Hepatocyte (in vitro differentiated cells): ENCODE data around the gene SNW1. TPM values are rescaled to one million over a fixed set of nuclear protein-coding genes. Genes with fewer than 3 reads are reported as not detected.

Experiments
- DNase-seq: peaks from one replicate; pipeline ENCODE4 v3.0.0-alpha.2; 2016; ENCODE audit warnings: low spot score
- H2AFZ ChIP-seq: fragments of 200-600 bp; sonication (generic); 2 replicates; pipeline ENCODE4 v1.6.0; 2016; ENCODE audit warnings: antibody characterized with exemption, mild to moderate bottlenecking
- H3K27ac ChIP-seq: fragments of 200-600 bp; sonication (generic); 2 replicates; pipeline ENCODE4 v1.5.1; 2016; ENCODE audit warnings: mild to moderate bottlenecking
- H3K27me3 ChIP-seq: fragments of 200-600 bp; sonication (generic); 2 replicates; pipeline ENCODE4 v1.6.1; 2016
- H3K36me3 ChIP-seq: fragments of 200-600 bp; sonication (generic); replicated peaks from 2 replicates; pipeline ENCODE4 v1.5.1; 2016; ENCODE audit warnings: low read depth; ENCODE audit not compliant: insufficient read depth
- H3K4me1 ChIP-seq: fragments of 200-600 bp; sonication (generic); 2 replicates; pipeline ENCODE4 v1.5.1; 2016; ENCODE audit warnings: mild to moderate bottlenecking, moderate library complexity; ENCODE audit not compliant: insufficient read depth
- H3K4me2 ChIP-seq: fragments of 200-600 bp; sonication (generic); 2 replicates; pipeline ENCODE4 v1.6.0; 2016
- H3K4me3 ChIP-seq: fragments of 200-600 bp; sonication (generic); 2 replicates; pipeline ENCODE4 v1.5.1; 2016; ENCODE audit warnings: mild to moderate bottlenecking
- H3K79me2 ChIP-seq: fragments of 200-600 bp; sonication (generic); 2 replicates; pipeline ENCODE4 v1.6.0; 2017; ENCODE audit warnings: mild to moderate bottlenecking
- H3K9me2 ChIP-seq: fragments of 200-600 bp; sonication (generic); replicated peaks from 2 replicates; pipeline ENCODE4 v1.6.0; 2017; ENCODE audit warnings: mild to moderate bottlenecking; ENCODE audit not compliant: insufficient read depth
- H3K9me3 ChIP-seq: fragments of 200-600 bp; sonication (generic); 2 replicates; pipeline ENCODE4 v1.5.1; 2016; ENCODE audit warnings: low read depth, mild to moderate bottlenecking
- H4K20me1 ChIP-seq: fragments of 200-600 bp; sonication (generic); 2 replicates; pipeline ENCODE4 v1.6.0; 2016; ENCODE audit warnings: mild to moderate bottlenecking; ENCODE audit not compliant: insufficient read depth, poor library complexity, severe bottlenecking
- CTCF ChIP-seq: fragments of 200-600 bp; sonication (generic); IDR thresholded peaks from 2 replicates; pipeline ENCODE4 v1.5.1; 2016; ENCODE audit warnings: antibody characterized with exemption, mild to moderate bottlenecking; ENCODE audit not compliant: poor library complexity
- EZH2 ChIP-seq: fragments of 200-600 bp; sonication (generic); IDR thresholded peaks from 2 replicates; pipeline ENCODE4 v1.6.1; 2016; ENCODE audit warnings: antibody characterized with exemption, mild to moderate bottlenecking, borderline replicate concordance
- EZH2phosphoT487 ChIP-seq: fragments of 200-600 bp; sonication (generic); IDR thresholded peaks from one replicate; pipeline ENCODE4 v1.6.1; 2018; ENCODE audit warnings: antibody characterized with exemption, mild to moderate bottlenecking, low read depth, moderate library complexity; ENCODE audit not compliant: unreplicated experiment, severe bottlenecking
- WGBS: methylation state at CpG from one replicate; pipeline ENCODE4 v1.1.6; 2016; ENCODE audit warnings: low lambda C conversion rate; ENCODE audit errors: missing lambda C conversion rate; 5-methylcytosine and 5-hydroxymethylcytosine counted together
- polyA plus RNA-seq: library from polyadenylated mRNA; unstranded; fragments of >200 nt; fragmentation: Nextera tagmentation; extraction: Ambion mirVana; gene quantifications from 2 replicates; pipeline ENCODE4 v1.2.1, GENCODE V29; 2016
- total RNA-seq: library from RNA; depleted of rRNA; stranded (reverse); fragments of >200 nt; gene quantifications from 2 replicates; pipeline ENCODE4 v1.2.3, GENCODE V29; 2014

SNW1 gene
- total and polyA plus RNA-seq, 2 experiments from 2014 or later = 47.7 to 54.0 TPM

GRCh38 chr14:77709412-77709811 is 51.5 kb downstream of the SNW1 start:
- Histone ChIP-seq H3K36me3 (no peaks in the 10 kb centered on the region), H3K79me2 (peaks cover 81% of the 10 kb centered on the region), H3K27ac (no peak overlapping the region), H3K27me3 (no peaks in the 10 kb centered on the region), H3K4me2 (peak overlapping the region; percentile 95), H3K4me1 (peaks cover 18% of the 10 kb centered on the region), H3K4me3 (peak overlapping the region; percentile 97), H3K9me3 (no peaks in the 10 kb centered on the region), H2AFZ (no peak overlapping the region), H3K9me2 (no peaks in the 10 kb centered on the region), H4K20me1 (peaks cover 17% of the 10 kb centered on the region)
- 49% methylated on average over 3 of the region's 3 CpGs for WGBS
- DNase-seq = no peak
- no peak for TF ChIP-seq CTCF
- TF ChIP-seq EZH2 = no peak
- no peak for TF ChIP-seq EZH2phosphoT487

- peak overlapping the region; percentile 70 for H3K27ac ChIP-seq
Measured at GRCh38 chr14:77708749-77709148, 52.2 kb downstream of the SNW1 start.

GRCh38 chr14:77707724-77708408 is 53.1 kb downstream of the SNW1 start, which contains the start of the genes ALKBH1 and SLIRP:
TSS of gene ALKBH1 (minus strand) at chr14:77708023. CDS start at chr14:77708004, 19 bp downstream.
TSS of gene SLIRP (plus strand) at chr14:77708103. CDS start at chr14:77708112, 9 bp downstream.
- peak within 1 kb of the TSS; percentile 95 for H2AFZ ChIP-seq
- peaks cover 18% of the 10 kb centered on the region for H3K4me1 ChIP-seq
- no peaks in the 10 kb centered on the region for H3K27me3 ChIP-seq
- H3K4me3 ChIP-seq = peak within 1 kb of the TSS; percentile 97
- H3K79me2 ChIP-seq = peaks cover 76% of the 10 kb centered on the region
- no peak for TF ChIP-seq EZH2
- TF ChIP-seq EZH2phosphoT487 = no peak
- TF ChIP-seq CTCF = no peak
- peaks cover 17% of the 10 kb centered on the region for H4K20me1 ChIP-seq
- H3K9me3 ChIP-seq = no peaks in the 10 kb centered on the region
- no peaks in the 10 kb centered on the region for H3K36me3 ChIP-seq
- WGBS = 1% methylated on average over 49 of the region's 49 CpGs
- H3K4me2 ChIP-seq = peak within 1 kb of the TSS; percentile 95
- no peaks in the 10 kb centered on the region for H3K9me2 ChIP-seq
- peak within 1 kb of the TSS; percentile 70 for H3K27ac ChIP-seq
- peak; percentile 90 for DNase-seq

More at GRCh38 chr14:77708749-77709148, 52.2 kb downstream of the SNW1 start:
- peak overlapping the region; percentile 95 for H3K4me2 ChIP-seq
- peak overlapping the region; percentile 95 for H2AFZ ChIP-seq
- peaks cover 82% of the 10 kb centered on the region for H3K79me2 ChIP-seq
- H4K20me1 ChIP-seq = peaks cover 17% of the 10 kb centered on the region
- H3K4me1 ChIP-seq = peaks cover 18% of the 10 kb centered on the region
- H3K36me3 ChIP-seq = no peaks in the 10 kb centered on the region
- H3K9me3 ChIP-seq = no peaks in the 10 kb centered on the region
- TF ChIP-seq EZH2 = no peak
- no peak for TF ChIP-seq CTCF
- TF ChIP-seq EZH2phosphoT487 = no peak
- no peak for DNase-seq
- H3K27me3 ChIP-seq = no peaks in the 10 kb centered on the region
- peak overlapping the region; percentile 97 for H3K4me3 ChIP-seq
- WGBS = 13% methylated on average over 7 of the region's 7 CpGs
- H3K9me2 ChIP-seq = no peaks in the 10 kb centered on the region
